GM21825 (cell line): ENCODE data around the gene TUBGCP6.

Source experiments
- ATAC-seq: cut with Tn5 transposase; IDR thresholded peaks from one replicate; pipeline ENCODE4 v1.9.1; 2021; ENCODE audit warnings: mild to moderate bottlenecking, moderate library complexity; ENCODE audit not compliant: unreplicated experiment

The TUBGCP6 gene

GRCh38 chr22:50244420-50245213 is at the start of gene TUBGCP6:
TUBGCP6 (minus strand) TSS chr22:50245023; CDS start chr22:50244459, 564 bp downstream.
- ATAC-seq: peak; percentile 55

GRCh38 chr22:50294319-50294656 is 49.5 kb upstream of the TUBGCP6 start:
- no peak for ATAC-seq

GRCh38 chr22:50293441-50294318 is 48.9 kb upstream of the TUBGCP6 start:
- ATAC-seq: no peak

- ATAC-seq: no peak
Measured at GRCh38 chr22:50292643-50293440, 48.0 kb upstream of the TUBGCP6 start.

GRCh38 chr22:50289942-50290630 is 45.3 kb upstream of the TUBGCP6 start:
- no peak for ATAC-seq

GRCh38 chr22:50289151-50289941 is 44.5 kb upstream of the TUBGCP6 start:
- no peak for ATAC-seq

- no peak for ATAC-seq
Measured at GRCh38 chr22:50287731-50288130, 42.9 kb upstream of the TUBGCP6 start.

GRCh38 chr22:50286701-50287318 is 42.0 kb upstream of the TUBGCP6 start:
- ATAC-seq: no peak

- no peak for ATAC-seq
Measured at GRCh38 chr22:50286275-50286674, 41.5 kb upstream of the TUBGCP6 start.

GRCh38 chr22:50285568-50286229 is 40.9 kb upstream of the TUBGCP6 start:
- ATAC-seq: no peak

GRCh38 chr22:50284479-50284878 is 39.7 kb upstream of the TUBGCP6 start:
- ATAC-seq: no peak

- ATAC-seq: no peak
Measured at GRCh38 chr22:50283821-50284220, 39.0 kb upstream of the TUBGCP6 start.

GRCh38 chr22:50282361-50283155 is 37.7 kb upstream of the TUBGCP6 start:
- ATAC-seq: no peak

GRCh38 chr22:50281957-50282356 is 37.1 kb upstream of the TUBGCP6 start:
- ATAC-seq: no peak

GRCh38 chr22:50281384-50281760 is 36.5 kb upstream of the TUBGCP6 start:
- no peak for ATAC-seq

GRCh38 chr22:50280708-50281383 is 36.0 kb upstream of the TUBGCP6 start:
- ATAC-seq: no peak

- ATAC-seq: no peak
Measured at GRCh38 chr22:50280022-50280707, 35.3 kb upstream of the TUBGCP6 start.
